A673 (cell line): Measurements from ENCODE around the gene MIEF1.

Experiments used
- EZH2 ChIP-seq: fragments of 200-600 bp; sonication (generic); IDR thresholded peaks from 2 replicates; pipeline ENCODE4 v1.6.1; 2017; ENCODE audit warnings: borderline replicate concordance, low read depth, mild to moderate bottlenecking, mixed read lengths, antibody characterized with exemption, low read length; ENCODE audit not compliant: poor library complexity, severe bottlenecking
- TF ChIP-seq, protein P1 (sequence below): fragments of 300-800, 200-600 bp; sonication (generic); conservative IDR thresholded peaks from 2 replicates; pipeline ENCODE4 v1.5.1; 2017; ENCODE audit warnings: low read depth, mild to moderate bottlenecking, antibody characterized with exemption, low read length, moderate library complexity, mixed read lengths

DNA sequence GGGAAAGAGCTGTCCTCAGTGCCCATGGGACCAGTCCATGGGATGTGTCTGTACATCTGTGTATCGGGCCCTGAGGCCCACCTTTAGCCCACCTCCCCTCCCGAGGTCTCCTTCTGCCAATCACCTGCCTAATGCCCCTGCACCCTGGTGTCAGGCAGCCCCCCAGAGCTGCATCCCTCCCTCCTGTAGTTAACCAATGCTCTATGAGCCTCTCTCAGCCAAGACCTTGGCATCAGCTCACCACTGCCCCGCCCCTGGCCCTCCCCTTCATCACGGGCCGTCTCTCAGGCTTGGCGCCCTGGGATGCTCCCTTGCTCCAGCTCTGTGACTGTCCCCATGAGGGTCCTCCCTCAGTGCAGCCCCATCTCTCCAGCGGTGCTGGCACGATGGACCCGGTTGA lies 26.8 kb upstream of the MIEF1 start:
- TF ChIP-seq, protein P1, sequence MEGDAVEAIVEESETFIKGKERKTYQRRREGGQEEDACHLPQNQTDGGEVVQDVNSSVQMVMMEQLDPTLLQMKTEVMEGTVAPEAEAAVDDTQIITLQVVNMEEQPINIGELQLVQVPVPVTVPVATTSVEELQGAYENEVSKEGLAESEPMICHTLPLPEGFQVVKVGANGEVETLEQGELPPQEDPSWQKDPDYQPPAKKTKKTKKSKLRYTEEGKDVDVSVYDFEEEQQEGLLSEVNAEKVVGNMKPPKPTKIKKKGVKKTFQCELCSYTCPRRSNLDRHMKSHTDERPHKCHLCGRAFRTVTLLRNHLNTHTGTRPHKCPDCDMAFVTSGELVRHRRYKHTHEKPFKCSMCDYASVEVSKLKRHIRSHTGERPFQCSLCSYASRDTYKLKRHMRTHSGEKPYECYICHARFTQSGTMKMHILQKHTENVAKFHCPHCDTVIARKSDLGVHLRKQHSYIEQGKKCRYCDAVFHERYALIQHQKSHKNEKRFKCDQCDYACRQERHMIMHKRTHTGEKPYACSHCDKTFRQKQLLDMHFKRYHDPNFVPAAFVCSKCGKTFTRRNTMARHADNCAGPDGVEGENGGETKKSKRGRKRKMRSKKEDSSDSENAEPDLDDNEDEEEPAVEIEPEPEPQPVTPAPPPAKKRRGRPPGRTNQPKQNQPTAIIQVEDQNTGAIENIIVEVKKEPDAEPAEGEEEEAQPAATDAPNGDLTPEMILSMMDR, result no peak
- TF ChIP-seq EZH2, result no peak
